Activated T-helper 17 cell treated with anti-CD3 and anti-CD28 coated beads, Interleukin-2, amount 50 U/mL, for 72 hours (primary cell): Measurements from ENCODE around the gene KSR2. TPM values are rescaled to one million over a fixed set of nuclear protein-coding genes. Genes with fewer than 3 reads are reported as not detected.
"Not testable (repeated sequence)": the region's sequence is repeated elsewhere in the genome, so short reads cannot be mapped to it uniquely, and the experiment has no call there.

ENCODE experiments used
- ATAC-seq: fragments of 150-1000 bp; cut with Tn5 transposase; replicated peaks from 2 replicates; pipeline ENCODE4 v1.10.0; 2021; ENCODE audit warnings: mild to moderate bottlenecking, moderate library complexity
- H3K27ac Mint-ChIP-seq: one replicate; pipeline ENCODE4 v1.8.0; 2022; ENCODE audit warnings: mixed read lengths
- H3K27me3 Mint-ChIP-seq: one replicate; pipeline ENCODE4 v1.8.0; 2022; ENCODE audit warnings: mixed read lengths
- H3K36me3 Mint-ChIP-seq: one replicate; pipeline ENCODE4 v1.8.0; 2022; ENCODE audit warnings: low read depth, mild to moderate bottlenecking, mixed read lengths
- H3K4me1 Mint-ChIP-seq: one replicate; pipeline ENCODE4 v1.8.0; 2022; ENCODE audit warnings: mixed read lengths
- H3K4me3 Mint-ChIP-seq: one replicate; pipeline ENCODE4 v1.8.0; 2022; ENCODE audit warnings: mild to moderate bottlenecking, mixed read lengths
- H3K9me3 Mint-ChIP-seq: one replicate; pipeline ENCODE4 v1.8.0; 2022; ENCODE audit warnings: mixed read lengths
- total RNA-seq, 2 donors: library from RNA; stranded (reverse); gene quantifications; one replicate each; pipeline ENCODE4 v1.2.3, GENCODE V29; 2022

Gene KSR2
- total RNA-seq, 2 donors from 2014 or later = 0.06 to 0.93 TPM

DNA sequence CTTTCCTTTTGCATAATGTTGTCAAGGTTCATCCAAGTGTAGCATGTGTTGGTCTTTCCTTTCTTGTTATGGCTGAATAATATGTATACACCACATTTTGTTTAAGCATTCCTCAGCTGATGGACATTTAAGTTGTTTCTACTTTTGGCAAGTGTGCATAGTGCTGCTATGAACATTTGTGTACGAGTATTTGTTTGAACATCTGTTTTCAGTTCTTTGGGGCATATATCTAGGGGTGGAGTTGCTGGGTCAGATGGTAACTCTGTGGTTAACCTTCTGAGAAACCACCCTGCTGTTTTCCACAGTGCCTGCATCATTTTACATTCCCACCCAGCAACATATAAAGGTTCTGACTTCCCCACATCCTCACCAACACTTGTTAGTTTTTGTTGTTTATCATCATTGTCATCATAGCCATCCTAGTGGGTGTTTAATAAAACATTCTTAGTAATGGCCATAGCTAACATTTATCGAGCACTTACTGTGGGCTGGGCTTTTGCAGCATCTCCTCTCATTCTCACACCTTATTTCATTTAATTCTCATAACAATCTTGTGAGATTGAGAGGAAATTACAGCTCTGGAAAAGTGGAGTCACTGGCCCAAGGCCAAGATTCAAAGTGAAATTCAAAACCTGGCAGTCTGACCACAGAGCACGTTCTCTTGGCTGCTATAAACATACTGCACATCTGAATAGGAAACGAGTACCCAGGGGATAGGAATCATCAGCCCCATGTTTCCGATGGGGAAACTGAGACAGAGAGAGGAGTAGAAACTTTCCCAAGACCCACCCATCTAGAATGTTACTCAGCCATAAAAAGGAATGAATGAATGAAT, 193.6 kb downstream of the KSR2 start:
- H3K9me3 Mint-ChIP-seq = no peaks in the 10 kb centered on the region
- ATAC-seq = peak; percentile 44
- H3K4me1 Mint-ChIP-seq = no peaks in the 10 kb centered on the region

DNA sequence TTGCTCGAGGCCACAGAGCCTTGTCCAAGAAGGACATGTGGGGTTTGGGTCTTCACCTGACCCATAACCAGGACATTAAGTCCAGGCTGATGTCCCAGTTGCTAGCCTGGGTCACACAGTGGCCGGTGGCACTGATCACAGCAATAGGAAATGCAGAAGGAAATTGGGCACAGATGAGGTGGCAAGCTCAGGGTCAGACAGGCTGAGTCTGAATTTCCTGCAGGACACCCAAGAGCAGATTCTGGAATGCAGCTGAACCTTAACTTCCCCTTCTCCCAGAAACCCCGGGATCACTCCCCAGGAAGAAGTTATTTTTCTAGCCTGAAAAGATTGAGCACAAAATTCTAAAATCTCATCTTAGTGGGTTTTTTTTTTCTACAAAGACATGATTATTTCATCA, 199.9 kb downstream of the KSR2 start:
- no peaks in the 10 kb centered on the region for H3K36me3 Mint-ChIP-seq
- no peaks in the 10 kb centered on the region for H3K27me3 Mint-ChIP-seq
- no peak overlapping the region for H3K4me3 Mint-ChIP-seq
- no peak overlapping the region for H3K27ac Mint-ChIP-seq
- H3K9me3 Mint-ChIP-seq = no peaks in the 10 kb centered on the region
- no peak for ATAC-seq
- no peaks in the 10 kb centered on the region for H3K4me1 Mint-ChIP-seq

More for the DNA sequence above, 193.6 kb downstream of the KSR2 start:
- Mint-ChIP-seq H3K27ac (no peak overlapping the region), H3K4me3 (no peak overlapping the region), H3K27me3 (peaks cover 7% of the 10 kb centered on the region), H3K36me3 (no peaks in the 10 kb centered on the region)

GRCh38 chr12:117766008-117766407, 202.8 kb downstream of the KSR2 start:
- Mint-ChIP-seq H3K4me3 (no peak overlapping the region), H3K9me3 (no peaks in the 10 kb centered on the region), H3K27ac (no peak overlapping the region), H3K36me3 (no peaks in the 10 kb centered on the region), H3K27me3 (no peaks in the 10 kb centered on the region), H3K4me1 (no peaks in the 10 kb centered on the region)
- no peak for ATAC-seq

DNA sequence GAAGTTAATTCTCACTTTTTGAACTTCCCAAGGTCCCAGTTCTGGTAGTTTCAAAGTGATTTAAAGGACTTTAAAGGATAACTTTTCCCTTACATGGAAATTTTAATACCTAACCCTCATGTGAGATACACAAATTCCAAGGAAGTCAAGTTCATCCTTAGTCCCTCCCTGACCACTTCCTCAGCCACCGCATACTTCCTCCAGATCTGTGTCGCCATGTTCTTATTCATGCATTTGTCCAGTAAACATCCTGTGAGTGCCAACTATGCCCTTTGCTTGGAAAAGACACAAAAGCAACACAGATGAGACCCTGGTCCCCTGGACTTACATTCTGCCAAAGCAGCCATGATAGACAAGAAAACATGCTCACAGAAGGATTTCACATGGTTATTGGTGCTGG, 206.6 kb downstream of the KSR2 start:
- H3K36me3 Mint-ChIP-seq = no peaks in the 10 kb centered on the region
- peaks cover 3% of the 10 kb centered on the region for H3K27me3 Mint-ChIP-seq
- H3K9me3 Mint-ChIP-seq = peaks cover 4% of the 10 kb centered on the region
- no peaks in the 10 kb centered on the region for H3K4me1 Mint-ChIP-seq
- H3K27ac Mint-ChIP-seq = no peak overlapping the region
- ATAC-seq = no peak
- no peak overlapping the region for H3K4me3 Mint-ChIP-seq

DNA sequence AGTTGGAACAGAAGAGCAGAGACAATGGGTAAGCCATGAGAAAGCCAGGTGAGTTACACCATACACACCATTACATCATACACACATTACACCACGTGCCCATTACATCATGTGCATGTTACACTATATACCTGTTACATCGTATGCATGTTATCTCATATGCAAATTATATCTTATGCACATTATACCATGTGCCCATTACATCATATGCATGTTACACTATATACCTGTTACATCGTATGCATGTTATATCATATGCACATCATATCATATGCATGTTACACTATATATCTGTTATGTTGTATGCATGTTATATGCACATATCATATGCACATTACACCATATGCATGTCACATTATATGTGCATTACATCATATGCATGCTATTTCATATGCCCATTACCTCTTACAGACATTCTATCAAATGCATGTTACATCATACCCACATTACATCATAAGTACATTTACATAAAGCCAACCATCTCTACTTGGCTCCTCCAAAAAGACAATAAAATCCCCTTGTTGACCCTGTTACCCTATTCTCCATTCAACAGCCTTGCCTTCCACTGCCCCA, 207.2 kb downstream of the KSR2 start:
- Mint-ChIP-seq H3K27me3 (peaks cover 3% of the 10 kb centered on the region), H3K27ac (no peak overlapping the region), H3K9me3 (peaks cover 4% of the 10 kb centered on the region), H3K4me1 (no peaks in the 10 kb centered on the region), H3K36me3 (no peaks in the 10 kb centered on the region), H3K4me3 (no peak overlapping the region)
- no peak for ATAC-seq

DNA sequence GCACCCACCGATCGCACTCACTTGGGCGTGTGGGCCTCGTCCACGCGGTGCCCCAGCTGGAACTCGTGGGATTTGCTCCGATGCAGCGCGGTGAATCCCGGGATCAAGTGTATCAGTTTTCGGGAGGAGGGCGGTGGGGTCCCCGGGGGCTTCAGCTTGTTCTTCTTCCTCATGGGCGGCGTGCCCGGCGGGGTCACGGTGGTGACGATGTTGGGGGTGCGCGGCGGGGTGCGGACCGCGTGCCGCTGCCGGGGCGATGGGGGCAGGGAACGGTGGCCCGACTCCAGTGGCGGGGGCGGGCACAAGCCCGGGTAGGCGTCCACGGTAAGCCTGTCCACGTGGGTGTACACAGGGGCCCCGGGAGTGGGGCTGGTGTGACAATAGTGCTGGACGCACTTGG, 207.8 kb downstream of the KSR2 start:
- no peaks in the 10 kb centered on the region for H3K36me3 Mint-ChIP-seq
- peaks cover 4% of the 10 kb centered on the region for H3K9me3 Mint-ChIP-seq
- no peak overlapping the region for H3K27ac Mint-ChIP-seq
- H3K4me1 Mint-ChIP-seq = no peaks in the 10 kb centered on the region
- H3K27me3 Mint-ChIP-seq = peaks cover 3% of the 10 kb centered on the region
- H3K4me3 Mint-ChIP-seq = no peak overlapping the region
- no peak for ATAC-seq

GRCh38 chr12:117750657-117751056, 218.1 kb downstream of the KSR2 start:
- Mint-ChIP-seq H3K4me1 (no peaks in the 10 kb centered on the region), H3K36me3 (no peaks in the 10 kb centered on the region), H3K27me3 (peaks cover 14% of the 10 kb centered on the region), H3K4me3 (no peak overlapping the region), H3K9me3 (peaks cover 3% of the 10 kb centered on the region), H3K27ac (no peak overlapping the region)
- no peak for ATAC-seq

DNA sequence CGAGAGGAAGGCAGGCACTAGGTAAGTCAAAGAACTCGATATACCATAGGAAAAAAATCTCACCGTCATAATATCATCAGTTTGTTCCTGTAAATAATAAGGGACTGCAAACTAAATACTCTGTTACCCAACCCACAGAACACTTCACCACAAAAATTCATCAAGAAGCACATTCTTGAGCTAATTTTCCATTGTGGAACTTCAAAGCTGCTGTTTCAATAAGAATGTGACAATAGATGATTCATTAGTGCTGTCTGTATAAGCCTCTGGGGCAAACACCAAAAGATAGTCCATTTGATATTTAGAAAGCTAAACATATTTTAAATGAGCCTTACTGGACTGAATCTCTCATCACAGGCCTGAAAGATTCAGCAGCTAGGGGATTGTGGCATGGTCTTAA, 219.4 kb downstream of the KSR2 start:
- no peak overlapping the region for H3K27ac Mint-ChIP-seq
- peaks cover 14% of the 10 kb centered on the region for H3K27me3 Mint-ChIP-seq
- H3K4me3 Mint-ChIP-seq = no peak overlapping the region
- no peak for ATAC-seq
- H3K36me3 Mint-ChIP-seq = no peaks in the 10 kb centered on the region
- H3K9me3 Mint-ChIP-seq = peaks cover 3% of the 10 kb centered on the region
- H3K4me1 Mint-ChIP-seq = no peaks in the 10 kb centered on the region

DNA sequence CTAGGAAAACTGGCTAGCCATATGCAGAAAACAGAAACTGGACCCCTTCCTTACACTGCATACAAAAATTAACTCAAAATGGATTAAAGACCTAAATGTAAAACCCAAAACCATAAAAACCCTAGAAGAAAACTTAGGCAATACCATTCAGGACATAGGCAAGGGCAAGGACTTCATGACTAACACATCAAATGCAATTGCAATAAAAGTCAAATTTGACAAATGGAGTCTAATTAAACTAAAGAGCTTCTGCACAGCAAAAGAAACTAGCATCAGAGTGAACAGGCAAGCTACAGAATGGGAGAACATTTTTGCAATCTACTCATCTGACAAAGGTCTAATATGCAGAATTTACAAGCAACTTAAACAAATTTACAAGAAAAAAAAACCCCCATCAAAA, 222.4 kb downstream of the KSR2 start:
- H3K36me3 Mint-ChIP-seq, H3K27ac Mint-ChIP-seq, H3K4me1 Mint-ChIP-seq, H3K9me3 Mint-ChIP-seq, H3K4me3 Mint-ChIP-seq, ATAC-seq: not testable (repeated sequence)
- H3K27me3 Mint-ChIP-seq = peaks cover 10% of the 10 kb centered on the region

DNA sequence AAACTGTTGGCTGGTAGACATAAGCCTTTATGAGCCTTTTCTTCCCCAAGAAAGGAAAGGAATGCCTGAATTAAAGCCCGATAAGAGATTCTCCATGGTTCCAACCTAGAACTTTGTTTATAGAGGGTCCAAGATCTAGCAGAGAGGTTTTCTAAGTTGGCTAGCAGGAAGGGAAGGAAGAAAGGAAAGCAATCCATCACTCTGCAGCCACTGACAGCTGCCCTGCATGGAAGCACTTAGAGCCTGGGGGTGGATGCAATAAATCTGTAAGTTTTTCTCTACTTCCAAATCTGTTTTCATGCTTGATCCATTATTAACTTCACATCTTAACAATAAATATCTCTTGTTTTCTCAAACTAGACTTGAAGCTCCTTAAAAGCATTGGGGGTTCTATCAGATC, 224.4 kb downstream of the KSR2 start:
- H3K36me3 Mint-ChIP-seq = no peaks in the 10 kb centered on the region
- no peak for ATAC-seq

GRCh38 chr12:117743761-117744160, 225.0 kb downstream of the KSR2 start:
- no peak overlapping the region for H3K27ac Mint-ChIP-seq
- peaks cover 3% of the 10 kb centered on the region for H3K9me3 Mint-ChIP-seq

More for the DNA sequence above, 224.4 kb downstream of the KSR2 start:
- no peak overlapping the region for H3K27ac Mint-ChIP-seq
- peaks cover 3% of the 10 kb centered on the region for H3K9me3 Mint-ChIP-seq
- no peaks in the 10 kb centered on the region for H3K4me1 Mint-ChIP-seq
- H3K4me3 Mint-ChIP-seq = no peak overlapping the region
- H3K27me3 Mint-ChIP-seq = peaks cover 7% of the 10 kb centered on the region

GRCh38 chr12:117742721-117743120, 226.1 kb downstream of the KSR2 start:
- H3K36me3 Mint-ChIP-seq = no peaks in the 10 kb centered on the region

More at GRCh38 chr12:117743761-117744160, 225.0 kb downstream of the KSR2 start:
- Mint-ChIP-seq H3K27me3 (peaks cover 7% of the 10 kb centered on the region), H3K36me3 (no peaks in the 10 kb centered on the region), H3K4me1 (no peaks in the 10 kb centered on the region), H3K4me3 (no peak overlapping the region)
- ATAC-seq = no peak

DNA sequence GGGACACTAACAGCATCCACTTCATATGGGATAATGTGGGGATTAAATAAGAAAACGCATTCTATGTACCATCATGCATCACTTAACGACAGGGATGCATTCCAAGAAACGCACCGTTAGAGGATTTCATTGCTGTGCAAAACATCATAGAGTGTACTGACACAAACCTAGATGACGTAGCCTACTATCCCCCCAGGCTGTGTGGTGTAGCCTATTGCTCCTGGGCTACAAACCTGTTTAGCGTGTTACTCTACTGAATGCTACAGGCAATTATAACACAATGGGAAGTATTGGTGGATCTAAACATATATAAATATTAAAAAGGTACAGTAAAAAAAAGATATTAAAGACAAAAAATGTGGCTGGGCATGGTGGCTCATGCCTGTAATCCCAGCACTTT, 230.6 kb downstream of the KSR2 start:
- Mint-ChIP-seq H3K9me3 (peaks cover 2% of the 10 kb centered on the region), H3K4me3 (no peak overlapping the region), H3K36me3 (no peaks in the 10 kb centered on the region), H3K27ac (no peak overlapping the region), H3K4me1 (no peaks in the 10 kb centered on the region), H3K27me3 (peaks cover 4% of the 10 kb centered on the region)
- no peak for ATAC-seq

More at GRCh38 chr12:117742721-117743120, 226.1 kb downstream of the KSR2 start:
- Mint-ChIP-seq H3K4me1 (no peaks in the 10 kb centered on the region), H3K9me3 (peaks cover 3% of the 10 kb centered on the region), H3K27ac (no peak overlapping the region), H3K4me3 (no peak overlapping the region), H3K27me3 (peaks cover 7% of the 10 kb centered on the region)
- no peak for ATAC-seq

DNA sequence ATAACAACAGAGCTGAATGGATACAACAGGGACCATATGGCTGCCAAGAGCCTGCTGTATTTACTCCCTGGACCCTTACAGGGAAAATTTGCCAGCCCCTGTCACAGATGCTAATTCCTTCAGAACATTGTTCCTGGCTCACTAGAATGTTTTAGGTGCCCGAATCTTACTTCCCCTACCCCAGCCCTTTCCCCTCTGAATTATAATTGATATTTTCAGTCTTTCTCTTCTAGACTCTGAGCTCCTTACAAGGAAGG, 235.3 kb downstream of the KSR2 start:
- H3K27ac Mint-ChIP-seq = no peak overlapping the region
- H3K36me3 Mint-ChIP-seq = no peaks in the 10 kb centered on the region
- no peak overlapping the region for H3K4me3 Mint-ChIP-seq
- no peaks in the 10 kb centered on the region for H3K27me3 Mint-ChIP-seq
- no peak for ATAC-seq
- no peaks in the 10 kb centered on the region for H3K4me1 Mint-ChIP-seq
- peaks cover 5% of the 10 kb centered on the region for H3K9me3 Mint-ChIP-seq

DNA sequence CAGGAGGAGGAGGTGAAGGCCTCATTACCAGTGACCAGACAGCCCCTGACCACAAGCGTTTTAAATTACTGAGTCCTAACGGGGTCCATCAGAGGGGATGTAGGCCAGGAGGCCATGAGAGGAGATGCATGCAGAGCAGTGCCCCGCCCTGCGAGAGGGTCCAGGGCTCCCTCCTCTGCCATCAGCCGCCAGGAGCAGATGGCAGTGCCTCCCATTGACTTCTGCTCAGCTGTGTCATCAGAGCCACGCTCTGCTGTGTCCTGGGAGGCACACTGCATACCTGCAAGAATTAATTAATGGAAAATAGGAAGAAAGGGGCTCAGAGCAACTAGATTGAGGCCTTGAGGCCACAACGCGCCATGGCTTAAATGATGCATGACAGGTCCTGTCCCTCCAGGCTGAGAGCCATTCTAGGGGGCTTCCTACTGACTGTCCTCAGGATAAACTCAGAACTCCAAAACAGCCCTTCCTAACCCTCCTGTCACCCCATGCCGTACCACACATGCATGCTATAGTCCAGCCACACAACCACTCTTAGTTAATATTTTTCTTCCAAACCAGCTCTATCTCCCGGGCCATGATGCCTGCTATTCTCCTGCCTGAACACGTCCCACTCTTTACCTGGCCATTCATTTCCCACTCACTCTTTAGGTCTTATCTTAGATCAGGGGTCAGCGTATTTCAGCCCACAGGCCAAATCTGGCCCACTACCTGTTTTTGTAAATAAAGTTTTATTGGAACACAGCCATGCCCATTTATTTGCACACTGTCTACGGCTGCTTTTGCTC, 235.8 kb downstream of the KSR2 start:
- ATAC-seq = no peak
- no peak overlapping the region for H3K27ac Mint-ChIP-seq
- H3K9me3 Mint-ChIP-seq = peaks cover 5% of the 10 kb centered on the region
- no peaks in the 10 kb centered on the region for H3K4me1 Mint-ChIP-seq
- H3K27me3 Mint-ChIP-seq = no peaks in the 10 kb centered on the region
- no peaks in the 10 kb centered on the region for H3K36me3 Mint-ChIP-seq
- no peak overlapping the region for H3K4me3 Mint-ChIP-seq
